GM12891 (cell line): ENCODE measurements around the gene GDA.

Experiments used
- PAX5 ChIP-seq: IDR thresholded peaks from 2 replicates; pipeline ENCODE4 v1.6.1; 2011; ENCODE audit warnings: low read length, moderate library complexity, mild to moderate bottlenecking; ENCODE audit not compliant: insufficient read depth, severe bottlenecking
- POLR2A ChIP-seq: IDR thresholded peaks from 2 replicates; pipeline ENCODE4 v1.6.1; 2011; ENCODE audit warnings: low read depth, low read length, control low read depth
- POLR2AphosphoS5 ChIP-seq: IDR thresholded peaks from 2 replicates; pipeline ENCODE4 v1.6.1; 2011; ENCODE audit warnings: low read depth, low read length, control low read depth
- SPI1 ChIP-seq: IDR thresholded peaks from 2 replicates; pipeline ENCODE4 v1.6.1; 2011; ENCODE audit warnings: low read depth, low read length, control low read depth
- TAF1 ChIP-seq: IDR thresholded peaks from 2 replicates; pipeline ENCODE4 v1.6.1; 2011; ENCODE audit warnings: low read depth, low read length, control low read depth

DNA sequence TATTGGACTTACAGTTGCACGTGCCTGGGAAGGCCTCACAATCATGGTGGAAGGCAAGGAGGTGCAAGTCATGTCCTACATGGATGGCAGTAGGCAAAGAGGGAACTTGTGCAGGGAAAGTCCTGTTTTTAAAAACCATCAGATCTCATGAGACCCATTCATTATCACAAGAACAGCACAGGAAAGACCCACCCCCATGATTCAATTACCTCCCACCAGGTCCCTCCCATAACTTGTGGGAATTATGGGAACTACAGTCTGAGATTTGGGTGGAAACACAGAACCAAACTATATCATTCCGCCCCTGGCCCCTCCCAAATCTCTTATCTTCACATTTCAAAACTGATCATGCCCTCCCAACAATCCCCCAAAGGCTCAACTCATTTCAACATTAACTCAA, 140.2 kb downstream of the GDA start:
- TF ChIP-seq POLR2A (no peak), PAX5 (no peak), POLR2AphosphoS5 (no peak), TAF1 (no peak), SPI1 (no peak)
